NCI-H526 (cell line): ENCODE results near the gene FNIP2.
"Not testable (repeated sequence)": the region's sequence is repeated elsewhere in the genome, so short reads cannot be mapped to it uniquely, and the experiment has no call there.

ENCODE experiments used
- DNase-seq, 2 experiments: peaks; one replicate each; lab custom pipeline; 2025; lab: John Stamatoyannopoulos, UW

FNIP2 gene

DNA sequence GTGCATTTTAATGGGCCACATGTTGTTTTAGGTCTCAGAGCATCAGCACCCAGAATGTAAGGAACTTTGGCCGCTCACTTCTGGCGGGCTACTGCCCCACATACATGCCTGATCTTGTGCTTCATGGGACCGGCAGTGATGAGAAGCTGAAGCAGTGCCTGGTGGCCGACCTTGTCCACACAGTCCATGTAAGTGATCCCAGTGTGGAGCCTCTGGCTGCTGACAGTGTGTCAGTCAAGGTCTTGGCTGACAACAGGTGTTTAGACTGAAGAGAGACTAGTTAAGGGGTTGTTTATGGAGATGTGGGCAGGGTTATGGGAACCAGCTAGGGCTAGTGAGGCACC lies 101.4 kb downstream of the FNIP2 start:
- no peak for DNase-seq

DNA sequence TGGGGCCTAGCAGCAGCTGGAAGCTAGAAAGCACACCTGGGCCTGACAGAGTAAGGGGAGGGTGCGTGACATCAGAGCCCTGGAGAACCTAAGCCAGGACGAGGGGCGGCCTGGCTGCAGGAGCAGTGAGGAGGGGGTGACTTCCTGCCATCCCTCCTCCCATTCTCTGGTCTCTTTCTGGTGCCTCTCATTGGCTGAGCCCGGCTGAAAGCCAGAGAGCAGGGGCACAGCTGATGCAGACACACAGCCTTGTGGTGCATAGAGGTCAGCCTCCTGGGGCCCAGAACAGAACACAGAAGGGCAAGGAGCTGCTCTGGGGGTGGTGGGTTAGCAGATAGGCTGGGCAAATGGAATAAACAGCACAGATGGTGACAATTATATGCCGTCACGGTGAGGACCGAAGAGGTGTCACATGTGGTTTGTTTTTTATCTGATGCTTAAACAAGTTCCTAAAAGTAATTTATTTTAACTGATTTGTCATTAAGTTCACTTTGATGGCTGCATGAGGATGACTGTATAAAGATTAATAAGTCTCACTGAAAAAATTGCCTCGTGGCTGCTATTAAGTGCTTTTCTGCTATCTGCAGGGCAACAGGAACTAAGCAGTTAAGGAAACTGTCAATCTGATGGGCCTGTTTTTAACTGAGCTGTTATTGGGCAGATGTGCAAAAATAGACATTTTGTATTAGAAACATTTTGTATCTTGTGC lies 102.0 kb downstream of the FNIP2 start:
- DNase-seq = no peak

- no peak for DNase-seq
Observed at GRCh38 chr4:158871335-158871724, 102.5 kb downstream of the FNIP2 start.

DNA sequence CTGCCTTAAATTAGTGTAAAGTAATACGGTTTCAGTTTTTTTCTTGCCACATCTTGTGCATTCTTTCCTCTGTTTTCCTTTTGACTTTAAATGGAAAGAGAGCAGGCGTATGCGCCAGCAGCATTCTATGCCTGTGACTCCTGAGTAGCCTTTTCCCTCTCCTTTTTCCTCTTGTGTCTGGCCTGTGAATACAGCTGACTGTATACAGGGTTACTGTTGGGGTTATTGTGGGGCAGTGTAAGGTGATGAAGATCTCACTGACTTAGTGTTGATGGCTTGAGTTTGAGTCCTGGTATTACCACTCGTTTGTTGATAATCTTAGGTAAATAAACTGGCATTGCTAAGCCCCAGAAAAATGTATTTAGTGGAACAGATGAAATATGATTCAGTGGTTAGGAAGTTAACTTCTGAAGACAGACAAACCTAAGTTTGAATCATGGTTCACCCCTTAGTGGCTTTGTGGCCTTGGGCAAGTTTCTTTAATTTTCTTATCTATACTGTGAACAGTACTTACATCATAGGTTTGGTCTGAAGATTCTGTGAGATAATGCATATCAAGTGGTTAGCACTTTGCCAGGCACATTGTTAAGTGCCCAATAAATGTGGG lies 105.1 kb downstream of the FNIP2 start:
- no peak for DNase-seq

DNA sequence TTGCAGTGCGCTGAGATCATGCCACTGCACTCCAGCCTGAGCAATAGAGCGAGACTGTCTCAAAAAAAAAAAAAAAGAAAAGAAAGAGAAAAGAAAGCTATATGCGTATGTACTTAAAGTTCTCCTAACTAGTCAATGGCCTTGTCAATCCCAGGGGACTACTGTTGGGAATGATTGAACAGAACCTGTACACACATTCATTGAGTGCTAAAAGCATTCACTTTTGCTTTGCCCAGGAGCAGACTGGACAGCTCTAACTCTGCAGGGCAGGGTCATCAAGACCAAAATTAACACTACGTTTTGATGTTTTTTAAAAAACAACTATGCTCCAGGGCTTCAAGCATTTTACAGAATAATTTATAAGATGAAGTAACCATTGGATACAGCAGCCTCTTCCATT lies 106.2 kb downstream of the FNIP2 start:
- DNase-seq = no peak

DNA sequence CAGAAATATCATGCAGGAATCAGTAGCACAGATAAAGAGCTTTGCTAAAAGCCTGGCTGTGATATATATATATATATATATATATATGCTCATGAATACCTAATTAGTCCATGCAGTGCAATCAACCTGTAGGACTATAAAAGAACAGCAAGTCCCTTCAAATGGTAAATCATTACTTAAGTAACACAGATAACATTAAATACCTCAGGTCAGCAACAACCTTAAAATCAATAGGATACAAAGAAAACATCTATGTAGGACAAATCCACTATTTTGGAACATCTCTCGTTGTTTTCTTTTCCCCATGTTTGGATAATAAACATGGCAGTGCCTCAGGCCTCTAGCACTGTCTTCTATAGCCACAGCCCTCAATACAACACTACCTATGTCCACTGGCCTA lies 106.6 kb downstream of the FNIP2 start:
- DNase-seq = no peak

DNA sequence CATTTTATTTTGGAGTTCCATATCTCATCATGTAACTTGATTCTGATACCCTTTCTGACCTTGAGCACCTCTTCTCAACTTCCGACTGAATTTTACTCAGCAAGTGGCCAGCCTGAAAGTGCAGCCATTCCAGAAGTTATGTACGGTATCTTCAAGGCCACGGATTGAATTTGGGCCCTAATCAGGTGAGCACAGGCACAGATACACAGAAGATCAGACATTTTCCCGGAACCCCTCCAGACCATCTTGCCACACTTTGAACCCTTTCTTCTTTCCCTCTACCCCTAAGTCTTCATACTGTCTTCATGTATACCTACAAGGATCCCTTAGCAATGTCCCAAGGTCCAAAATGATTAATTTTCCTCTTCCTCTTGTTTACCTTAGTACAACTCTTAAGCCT lies 108.2 kb downstream of the FNIP2 start:
- DNase-seq = no peak

GRCh38 chr4:158882142-158882541 lies 113.3 kb downstream of the FNIP2 start:
- DNase-seq = not testable (repeated sequence)

GRCh38 chr4:158884280-158884679 lies 115.5 kb downstream of the FNIP2 start:
- no peak for DNase-seq

GRCh38 chr4:158885564-158885963 lies 116.7 kb downstream of the FNIP2 start:
- DNase-seq = no peak

GRCh38 chr4:158890294-158890693 lies 121.5 kb downstream of the FNIP2 start:
- DNase-seq = no peak

DNA sequence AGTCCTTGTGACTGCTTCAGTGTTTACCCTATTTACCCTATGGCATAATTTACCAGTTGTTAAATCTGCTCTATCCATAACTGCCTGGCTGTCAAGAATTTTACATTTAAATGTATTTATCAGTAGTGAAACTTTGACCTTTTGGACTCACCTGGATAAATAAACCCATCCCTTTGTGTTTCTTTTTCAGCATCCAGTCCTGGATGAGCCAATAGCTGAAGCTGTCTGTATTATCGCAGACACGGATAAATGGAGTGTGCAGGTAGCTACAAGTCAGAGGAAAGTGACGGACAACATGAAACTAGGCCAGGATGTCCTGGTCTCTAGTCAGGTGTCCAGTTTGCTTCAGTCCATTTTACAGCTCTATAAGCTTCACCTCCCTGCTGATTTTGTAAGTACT lies 122.4 kb downstream of the FNIP2 start:
- peak; percentile 17 to 23 for DNase-seq

- no peak for DNase-seq
Observed at GRCh38 chr4:158894826-158895225, 126.0 kb downstream of the FNIP2 start.

DNA sequence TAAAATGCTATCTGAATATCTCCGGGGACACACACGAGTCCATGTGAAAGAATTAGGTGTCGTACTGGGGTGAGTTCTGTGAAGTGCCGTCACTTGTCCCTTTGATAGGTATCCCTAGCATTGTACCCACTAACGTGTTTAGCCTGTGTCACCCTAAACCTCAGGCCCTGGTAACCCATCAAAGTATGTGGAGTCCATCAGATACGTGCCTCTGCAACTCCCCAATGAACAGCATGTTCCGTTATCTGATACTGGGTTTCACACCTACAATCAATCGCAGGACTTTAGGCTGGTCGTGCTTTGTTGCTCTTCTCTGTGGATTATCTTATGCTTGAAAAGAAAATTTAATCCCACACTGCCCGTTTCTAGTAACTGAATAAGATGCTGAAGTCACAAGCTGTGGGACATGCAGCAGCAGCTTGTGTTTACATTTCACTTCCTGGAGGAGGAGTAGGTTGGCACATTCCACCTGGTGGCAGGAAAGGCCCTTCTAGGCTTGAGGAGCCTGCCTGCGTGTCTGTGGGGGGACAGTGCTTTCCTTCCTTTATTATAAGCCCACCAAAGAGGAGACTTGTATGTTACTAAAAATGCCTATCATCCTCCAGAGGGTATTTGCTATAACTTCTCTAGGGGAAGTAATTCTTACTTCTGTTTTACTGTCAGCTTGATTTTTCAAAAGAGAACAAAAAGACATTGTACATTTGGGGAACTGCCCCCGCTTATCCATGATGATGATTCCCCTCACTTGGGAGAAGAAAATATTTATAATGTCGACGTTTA lies 127.2 kb downstream of the FNIP2 start:
- no peak for DNase-seq

DNA sequence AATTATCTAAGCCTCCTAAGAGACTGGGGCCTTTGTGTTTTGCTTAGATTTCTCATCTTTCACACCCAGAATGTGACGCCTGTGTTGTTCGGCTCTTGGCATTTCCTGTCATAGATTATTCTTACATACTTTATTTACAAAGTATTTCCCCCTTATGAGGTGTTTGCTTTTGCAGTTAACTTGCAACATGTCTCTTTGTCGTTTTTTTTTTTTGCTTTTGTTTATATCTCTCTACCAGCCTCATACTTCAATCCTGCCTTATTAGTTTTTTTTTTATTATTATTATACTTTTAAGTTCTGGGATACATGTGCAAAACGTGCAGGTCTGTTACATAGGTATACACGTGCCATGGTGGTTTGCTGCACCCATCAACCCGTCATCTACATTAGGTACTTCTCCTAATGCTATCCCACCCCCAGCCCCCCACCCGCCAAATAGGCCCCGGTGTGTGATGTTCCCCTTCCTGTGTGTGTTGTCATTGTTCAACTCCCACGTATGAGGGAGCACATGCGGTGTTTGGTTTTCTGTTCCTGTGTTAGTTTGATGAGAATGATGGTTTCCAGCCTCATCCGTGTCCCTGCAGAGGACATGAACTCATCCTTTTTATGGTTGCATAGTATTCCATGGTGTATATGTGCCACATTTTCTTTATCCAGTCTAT lies 127.9 kb downstream of the FNIP2 start:
- DNase-seq = not testable (repeated sequence)

- not testable (repeated sequence) for DNase-seq
Observed at GRCh38 chr4:158900408-158900807, 131.6 kb downstream of the FNIP2 start.

- DNase-seq = peak in 1 of 2 experiments; percentile 62
Observed at GRCh38 chr4:158902280-158903078, 133.7 kb downstream of the FNIP2 start.

DNA sequence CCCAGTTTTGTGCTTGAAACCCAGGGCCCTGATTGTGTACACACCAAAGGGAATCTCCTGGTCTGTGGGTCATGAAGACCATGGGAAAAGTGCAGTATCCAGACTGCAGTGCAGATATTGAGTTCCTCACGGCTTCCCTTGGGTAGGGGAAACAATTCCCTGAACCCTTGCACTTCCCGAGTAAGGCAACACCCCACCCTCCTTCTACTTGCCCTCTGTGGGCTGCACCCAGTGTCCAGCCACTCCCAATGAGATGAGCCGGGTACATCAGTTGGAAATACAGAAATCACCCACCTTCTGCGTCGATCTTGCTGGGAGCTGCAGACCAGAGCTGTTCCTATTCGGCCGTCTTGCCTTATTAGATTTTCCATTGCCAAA lies 134.2 kb downstream of the FNIP2 start:
- DNase-seq = no peak

DNA sequence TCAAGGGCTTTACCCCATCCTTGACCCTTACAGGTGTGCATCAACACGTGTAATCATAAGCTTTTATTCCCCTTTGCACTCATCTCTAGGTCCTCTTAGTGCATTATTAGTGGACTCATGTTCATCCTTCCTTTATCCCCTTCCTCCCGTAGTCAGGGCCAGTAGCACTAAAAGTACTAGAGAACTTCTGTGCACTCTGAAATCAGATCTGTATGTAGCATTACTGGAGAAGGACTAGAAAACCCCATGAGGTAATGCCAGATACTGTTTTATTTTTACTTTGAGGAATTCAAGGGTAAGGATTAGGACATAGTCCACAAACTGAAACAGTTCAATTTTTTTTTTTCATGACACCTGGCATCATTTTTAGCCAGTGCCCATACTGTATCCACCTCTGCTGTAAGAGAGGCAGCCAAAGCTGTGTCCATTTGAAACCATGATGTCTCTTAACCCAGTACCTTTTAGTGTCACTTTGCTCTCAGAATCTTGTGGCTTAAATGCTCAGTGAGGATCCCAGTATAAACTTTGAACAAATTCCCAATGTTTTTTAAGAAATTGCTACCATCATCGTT lies 134.7 kb downstream of the FNIP2 start:
- DNase-seq = no peak

DNA sequence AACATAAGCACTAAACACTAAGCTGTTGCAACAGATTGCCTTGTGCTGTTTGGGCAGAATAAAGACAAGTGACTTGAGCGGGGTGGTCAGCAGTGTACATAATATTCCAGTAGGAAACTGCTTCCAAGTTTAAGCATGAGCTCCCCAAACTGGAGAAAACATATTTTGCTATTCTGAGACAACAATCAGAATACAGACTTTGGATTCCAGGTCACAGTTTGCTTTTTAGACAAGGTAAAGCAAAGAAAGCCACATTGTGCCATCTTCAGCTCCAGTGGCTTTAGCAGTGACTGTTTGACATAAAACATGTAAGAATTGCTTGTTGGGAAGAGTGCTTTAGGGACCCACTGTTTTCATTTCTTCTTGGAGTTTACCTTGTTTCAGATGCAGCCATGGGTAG lies 136.0 kb downstream of the FNIP2 start:
- no peak for DNase-seq

DNA sequence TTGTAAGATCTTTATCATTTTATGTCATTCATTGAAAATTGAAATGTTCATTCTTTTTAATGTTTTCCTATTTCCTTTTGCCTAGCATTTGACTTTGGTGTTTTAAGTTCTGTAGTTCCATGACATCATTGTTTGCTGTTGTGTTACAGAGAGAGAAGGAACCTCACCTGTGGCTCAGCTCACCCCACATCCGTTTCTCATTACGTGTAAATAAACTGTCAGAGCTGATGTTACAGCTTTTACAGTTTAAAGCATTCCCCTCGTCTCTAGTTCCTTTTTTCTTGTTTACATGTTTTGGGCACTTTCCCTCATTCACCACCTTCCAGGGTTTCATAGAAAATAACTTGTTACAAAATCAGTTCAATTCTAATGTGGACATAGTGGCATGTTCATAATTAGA lies 137.2 kb downstream of the FNIP2 start:
- DNase-seq = no peak

- DNase-seq = no peak
Observed at GRCh38 chr4:158912390-158912789, 143.6 kb downstream of the FNIP2 start.
